CD8-positive, alpha-beta memory T cell (primary cell): ENCODE results near the gene RANBP10. TPM values are rescaled to one million over a fixed set of nuclear protein-coding genes. Genes with fewer than 3 reads are reported as not detected.

ENCODE experiments used
- CTCF ChIA-PET: fragments of 350-600 bp; sonication (Branson Sonifier 250); formaldehyde crosslinking; loops from one replicate; lab custom pipeline; 2021; ENCODE audit warnings: antibody characterized with exemption; lab: Charles Lee
- POLR2A ChIA-PET: fragments of 350-600 bp; sonication (Branson Sonifier 250); formaldehyde crosslinking; loops from one replicate; lab custom pipeline; 2021; ENCODE audit warnings: antibody characterized with exemption; lab: Charles Lee
- DNase-seq, 5 donors: peaks; one replicate each; pipeline versions ENCODE4 v3.0.0 to v3.0.0-alpha.2; 2020 to 2022; ENCODE audit warnings: mixed read lengths in 1 of 5
- H3K27ac ChIP-seq: one replicate; pipeline ENCODE4 v1.7.0; 2013; ENCODE audit warnings: low read depth, mild to moderate bottlenecking, low read length, moderate library complexity
- H3K27me3 ChIP-seq: 2 replicates; pipeline ENCODE4 v1.7.0; 2013; ENCODE audit warnings: low read length, mild to moderate bottlenecking; ENCODE audit not compliant: insufficient read depth, poor library complexity, severe bottlenecking
- H3K36me3 ChIP-seq: 2 replicates; pipeline ENCODE4 v1.7.0; 2013; ENCODE audit warnings: mild to moderate bottlenecking, low read length, moderate library complexity; ENCODE audit not compliant: insufficient read depth
- H3K4me1 ChIP-seq: 2 replicates; pipeline ENCODE4 v1.7.0; 2013; ENCODE audit warnings: mild to moderate bottlenecking, low read length, moderate library complexity; ENCODE audit not compliant: insufficient read depth
- H3K4me3 ChIP-seq: 2 replicates; pipeline ENCODE4 v1.7.0; 2013; ENCODE audit warnings: mild to moderate bottlenecking, low read length
- H3K9me3 ChIP-seq: 2 replicates; pipeline ENCODE4 v1.7.0; 2013; ENCODE audit warnings: mild to moderate bottlenecking, low read length
- H3K27ac Mint-ChIP-seq, 8 donors: one replicate each; pipeline ENCODE4 v1.8.0; 2020 to 2021; ENCODE audit warnings: mixed read lengths in 8 of 8, mild to moderate bottlenecking in 6 of 8, inconsistent platforms in 3 of 8, moderate library complexity in 3 of 8
- H3K27me3 Mint-ChIP-seq, 2 donors: one replicate each; pipeline ENCODE4 v1.8.0; 2020 to 2021; ENCODE audit warnings: mixed read lengths in 2 of 2, mild to moderate bottlenecking in 1 of 2, moderate library complexity in 1 of 2
- H3K36me3 Mint-ChIP-seq, 3 donors: one replicate each; pipeline ENCODE4 v1.8.0; 2020 to 2021; ENCODE audit warnings: mixed read lengths in 3 of 3, inconsistent platforms in 1 of 3, mild to moderate bottlenecking in 1 of 3
- H3K4me1 Mint-ChIP-seq, 3 donors: one replicate each; pipeline ENCODE4 v1.8.0; 2020 to 2021; ENCODE audit warnings: mixed read lengths in 3 of 3, inconsistent platforms in 1 of 3, mild to moderate bottlenecking in 1 of 3
- H3K4me3 Mint-ChIP-seq, 7 donors: one replicate each; pipeline ENCODE4 v1.8.0; 2020 to 2021; ENCODE audit warnings: mixed read lengths in 7 of 7, mild to moderate bottlenecking in 6 of 7, moderate library complexity in 4 of 7, inconsistent platforms in 2 of 7
- H3K9me3 Mint-ChIP-seq, 5 donors: one replicate each; pipeline ENCODE4 v1.8.0; 2020 to 2022; ENCODE audit warnings: mixed read lengths in 5 of 5, mild to moderate bottlenecking in 3 of 5, moderate library complexity in 2 of 5, inconsistent platforms in 1 of 5
- polyA plus RNA-seq: library from polyadenylated mRNA; unstranded; fragments of 300-500 nt; fragmentation: Illumina TruSeq; gene quantifications from one replicate; pipeline ENCODE4 v1.2.3, GENCODE V29; 2021
- total RNA-seq, 2 experiments: library from RNA; stranded (reverse); gene quantifications; one replicate each; pipeline ENCODE4 v1.2.3, GENCODE V29; 2021

RANBP10 gene
- total and polyA plus RNA-seq, 3 experiments from 2014 or later, result 11.1 to 20.0 (median 18.9) TPM

GRCh38 chr16:67805718-67806427 lies 487 bp downstream of the RANBP10 start:
- Mint-ChIP-seq H3K9me3 (no peaks in the 10 kb centered on the region), H3K4me3 (peak overlapping the region; percentile 86 to 97 (median 94)), H3K27ac (peak overlapping the region; percentile 80 to 97 (median 92)), H3K27me3 (no peaks in the 10 kb centered on the region), H3K36me3 (peaks cover 0 to 31% (median 0%) of the 10 kb centered on the region in 3 donors), H3K4me1 (peaks cover 40 to 51% (median 44%) of the 10 kb centered on the region in 3 donors)
- peak in 1 of 5 donors; percentile 1 for DNase-seq
- POLR2A ChIA-PET, result interaction anchor here (0.6 to 2.0 kb wide), 13 partner anchors 9 to 1363 kb away, joined by 3 to 11 read pairs (median 5); partner anchors contain the start of genes ACD, ATP6V0D1, GFOD2 and NFATC3
- Histone ChIP-seq H3K9me3 (no peaks in the 10 kb centered on the region), H3K36me3 (peaks cover 5% of the 10 kb centered on the region), H3K4me1 (peaks cover 42% of the 10 kb centered on the region), H3K27me3 (no peaks in the 10 kb centered on the region), H3K4me3 (peak overlapping the region; percentile 85), H3K27ac (peak overlapping the region; percentile 80)
- CTCF ChIA-PET, result interaction anchor here (1.0 to 3.1 kb wide), 7 partner anchors 9 to 259 kb away, joined by 3 to 46 read pairs (median 6); partner anchors contain the start of gene GFOD2

GRCh38 chr16:67804853-67805542 lies 1.4 kb downstream of the RANBP10 start:
- ChIA-PET POLR2A (no interaction called here), CTCF (no interaction called here)
- H3K4me1 Mint-ChIP-seq, result peaks cover 49 to 60% (median 53%) of the 10 kb centered on the region in 3 donors
- Histone ChIP-seq H3K27me3 (no peaks in the 10 kb centered on the region), H3K4me3 (peak overlapping the region; percentile 85), H3K27ac (no peak overlapping the region), H3K9me3 (no peaks in the 10 kb centered on the region), H3K36me3 (peaks cover 7% of the 10 kb centered on the region), H3K4me1 (peaks cover 51% of the 10 kb centered on the region)
- no peaks in the 10 kb centered on the region for H3K9me3 Mint-ChIP-seq
- H3K27me3 Mint-ChIP-seq, result no peaks in the 10 kb centered on the region
- DNase-seq, result no peak
- H3K27ac Mint-ChIP-seq, result peak overlapping the region; percentile 29 to 97 (median 76)
- H3K4me3 Mint-ChIP-seq, result peak overlapping the region; percentile 86 to 97 (median 94)
- H3K36me3 Mint-ChIP-seq, result peaks cover 0 to 40% (median 2%) of the 10 kb centered on the region in 3 donors

GRCh38 chr16:67803894-67804293 lies 2.5 kb downstream of the RANBP10 start:
- Mint-ChIP-seq H3K36me3 (peaks cover 0 to 47% (median 6%) of the 10 kb centered on the region in 3 donors), H3K4me3 (peak overlapping the region in 6 of 7 donors; percentile 15 to 78 (median 59)), H3K27me3 (no peaks in the 10 kb centered on the region), H3K9me3 (no peaks in the 10 kb centered on the region), H3K4me1 (peaks cover 52 to 67% (median 58%) of the 10 kb centered on the region in 3 donors), H3K27ac (peak overlapping the region in 4 of 8 donors; percentile 35 to 54 (median 46))
- Histone ChIP-seq H3K27me3 (no peaks in the 10 kb centered on the region), H3K9me3 (no peaks in the 10 kb centered on the region), H3K4me1 (peaks cover 52% of the 10 kb centered on the region), H3K27ac (no peak overlapping the region), H3K36me3 (peaks cover 7% of the 10 kb centered on the region), H3K4me3 (no peak overlapping the region)
- DNase-seq, result no peak
- POLR2A ChIA-PET, result interaction anchor here (0.6 kb wide), 1 partner anchor 349 kb away, joined by 6 read pairs; no protein-coding TSS in a partner anchor
- CTCF ChIA-PET, result interaction anchor here (0.9 kb wide), 1 partner anchor 80 kb away, joined by 3 read pairs; no protein-coding TSS in a partner anchor

- Mint-ChIP-seq H3K36me3 (peaks cover 0 to 61% (median 8%) of the 10 kb centered on the region in 3 donors), H3K27me3 (no peaks in the 10 kb centered on the region), H3K4me3 (peak overlapping the region; percentile 54 to 85 (median 60)), H3K4me1 (peaks cover 56 to 77% (median 74%) of the 10 kb centered on the region in 3 donors), H3K27ac (peak overlapping the region in 6 of 8 donors; percentile 43 to 79 (median 48)), H3K9me3 (no peaks in the 10 kb centered on the region)
- ChIA-PET CTCF (interaction anchor here (0.7 to 3.2 kb wide), 3 partner anchors 15 to 256 kb away, joined by 3 to 14 read pairs (median 3); no protein-coding TSS in a partner anchor), POLR2A (interaction anchor here (0.5 to 0.7 kb wide), 2 partner anchors 61 to 629 kb away, joined by 3 to 4 read pairs; no protein-coding TSS in a partner anchor)
- Histone ChIP-seq H3K9me3 (no peaks in the 10 kb centered on the region), H3K27me3 (no peaks in the 10 kb centered on the region), H3K27ac (peak overlapping the region; percentile 21), H3K36me3 (peaks cover 11% of the 10 kb centered on the region), H3K4me1 (peaks cover 46% of the 10 kb centered on the region), H3K4me3 (no peak overlapping the region)
- DNase-seq, result peak in 2 of 5 donors; percentile 11 to 48
Observed at GRCh38 chr16:67801883-67802282, 4.5 kb downstream of the RANBP10 start.

GRCh38 chr16:67801241-67801640 lies 5.1 kb downstream of the RANBP10 start:
- peak overlapping the region; percentile 16 for H3K4me3 ChIP-seq
- peaks cover 63 to 83% (median 80%) of the 10 kb centered on the region in 3 donors for H3K4me1 Mint-ChIP-seq
- no peaks in the 10 kb centered on the region for H3K9me3 ChIP-seq
- no peak for DNase-seq
- peak overlapping the region; percentile 12 to 85 (median 60) for H3K4me3 Mint-ChIP-seq
- ChIA-PET POLR2A (interaction anchor here (0.6 kb wide), 1 partner anchor 319 kb away, joined by 3 read pairs; no protein-coding TSS in a partner anchor), CTCF (interaction anchor here (0.7 to 3.2 kb wide), 3 partner anchors 15 to 255 kb away, joined by 3 to 14 read pairs (median 3); no protein-coding TSS in a partner anchor)
- peak overlapping the region in 4 of 8 donors; percentile 30 to 85 (median 64) for H3K27ac Mint-ChIP-seq
- H3K27ac ChIP-seq, result peak overlapping the region; percentile 17
- H3K4me1 ChIP-seq, result peaks cover 46% of the 10 kb centered on the region
- peaks cover 13% of the 10 kb centered on the region for H3K36me3 ChIP-seq
- H3K9me3 Mint-ChIP-seq, result no peaks in the 10 kb centered on the region
- no peaks in the 10 kb centered on the region for H3K27me3 Mint-ChIP-seq
- H3K27me3 ChIP-seq, result no peaks in the 10 kb centered on the region
- H3K36me3 Mint-ChIP-seq, result peaks cover 0 to 65% (median 8%) of the 10 kb centered on the region in 3 donors

- peaks cover 61 to 80% (median 77%) of the 10 kb centered on the region in 3 donors for H3K4me1 Mint-ChIP-seq
- DNase-seq, result no peak
- ChIA-PET POLR2A (no interaction called here), CTCF (interaction anchor here (3.2 kb wide), 1 partner anchor 16 kb away, joined by 14 read pairs; no protein-coding TSS in a partner anchor)
- H3K36me3 ChIP-seq, result peaks cover 13% of the 10 kb centered on the region
- H3K27ac Mint-ChIP-seq, result peak overlapping the region in 7 of 8 donors; percentile 20 to 85 (median 46)
- H3K4me3 Mint-ChIP-seq, result no peak overlapping the region
- H3K9me3 Mint-ChIP-seq, result no peaks in the 10 kb centered on the region
- no peaks in the 10 kb centered on the region for H3K9me3 ChIP-seq
- no peak overlapping the region for H3K4me3 ChIP-seq
- H3K4me1 ChIP-seq, result peaks cover 42% of the 10 kb centered on the region
- no peaks in the 10 kb centered on the region for H3K27me3 Mint-ChIP-seq
- peak overlapping the region; percentile 17 for H3K27ac ChIP-seq
- peaks cover 0 to 65% (median 8%) of the 10 kb centered on the region in 3 donors for H3K36me3 Mint-ChIP-seq
- no peaks in the 10 kb centered on the region for H3K27me3 ChIP-seq
Observed at GRCh38 chr16:67800338-67800926, 5.9 kb downstream of the RANBP10 start.

GRCh38 chr16:67796099-67796718 lies 10.2 kb downstream of the RANBP10 start:
- Mint-ChIP-seq H3K9me3 (no peaks in the 10 kb centered on the region), H3K27me3 (no peaks in the 10 kb centered on the region), H3K36me3 (peaks cover 0 to 40% (median 8%) of the 10 kb centered on the region in 3 donors), H3K27ac (peak overlapping the region in 4 of 8 donors; percentile 37 to 87 (median 78)), H3K4me3 (no peak overlapping the region), H3K4me1 (peaks cover 33 to 48% (median 44%) of the 10 kb centered on the region in 3 donors)
- Histone ChIP-seq H3K27me3 (no peaks in the 10 kb centered on the region), H3K9me3 (no peaks in the 10 kb centered on the region), H3K4me3 (no peak overlapping the region), H3K36me3 (peaks cover 11% of the 10 kb centered on the region), H3K4me1 (peaks cover 13% of the 10 kb centered on the region), H3K27ac (no peak overlapping the region)
- ChIA-PET POLR2A (no interaction called here), CTCF (interaction anchor here (1.0 to 2.7 kb wide), 3 partner anchors 10 to 20 kb away, joined by 3 to 17 read pairs (median 7); partner anchors contain the start of genes RANBP10 and TSNAXIP1)
- no peak for DNase-seq
